Neural cell (in vitro differentiated cells): Measurements from ENCODE around the gene GPHB5. TPM values are rescaled to one million over a fixed set of nuclear protein-coding genes. Genes with fewer than 3 reads are reported as not detected.

Source experiments
- H2AFZ ChIP-seq: fragments of 200-600, 300-800 bp; sonication (generic), shearing (Covaris generic); 2 replicates; pipeline ENCODE4 v1.6.0; 2014; ENCODE audit warnings: low read depth, mild to moderate bottlenecking, antibody characterized with exemption, low read length, moderate library complexity
- H3F3A ChIP-seq: fragments of 200-600 bp; shearing (Covaris generic); 2 replicates; pipeline ENCODE4 v1.6.1; 2016; ENCODE audit warnings: mild to moderate bottlenecking, moderate library complexity, mixed read lengths, antibody characterized with exemption, low read length; ENCODE audit not compliant: insufficient read depth, poor library complexity, severe bottlenecking
- H3K27ac ChIP-seq: fragments of 200-600, 300-800 bp; sonication (generic), shearing (Covaris generic); 2 replicates; pipeline ENCODE4 v1.5.1; 2014; ENCODE audit warnings: mild to moderate bottlenecking, low read length, moderate library complexity
- H3K27me3 ChIP-seq: fragments of 300-800, 200-600 bp; sonication (generic), shearing (Covaris generic); 2 replicates; pipeline ENCODE4 v1.6.0; 2014; ENCODE audit warnings: mild to moderate bottlenecking, low read depth, low read length, moderate library complexity; ENCODE audit not compliant: insufficient read depth
- H3K36me3 ChIP-seq: fragments of 300-800, 200-600 bp; sonication (generic), shearing (Covaris generic); 2 replicates; pipeline ENCODE4 v1.5.1; 2014; ENCODE audit warnings: mild to moderate bottlenecking, antibody characterized with exemption, low read length, moderate library complexity; ENCODE audit not compliant: insufficient read depth
- H3K4me2 ChIP-seq: fragments of 300-800, 200-600 bp; sonication (generic), shearing (Covaris generic); 2 replicates; pipeline ENCODE4 v1.6.0; 2014; ENCODE audit warnings: mild to moderate bottlenecking, low read length
- H3K4me3 ChIP-seq: fragments of 300-800, 200-600 bp; sonication (generic), shearing (Covaris generic); 2 replicates; pipeline ENCODE4 v1.5.1; 2014; ENCODE audit warnings: mild to moderate bottlenecking, low read length, moderate library complexity
- H3K79me2 ChIP-seq: fragments of 200-600 bp; shearing (Covaris generic); replicated peaks from 2 replicates; pipeline ENCODE4 v1.6.0; 2014; ENCODE audit warnings: mild to moderate bottlenecking, low read length, moderate library complexity; ENCODE audit not compliant: insufficient read depth
- H3K9ac ChIP-seq: fragments of 300-800, 200-600 bp; sonication (generic), shearing (Covaris generic); 2 replicates; pipeline ENCODE4 v1.6.1; 2016; ENCODE audit warnings: mild to moderate bottlenecking, low read length, mixed read lengths
- H3K9me2 ChIP-seq: fragments of 200-600 bp; shearing (Covaris generic); 2 replicates; pipeline ENCODE4 v1.6.1; 2016; ENCODE audit warnings: mild to moderate bottlenecking, low read length, mixed read lengths; ENCODE audit not compliant: insufficient read depth
- H3K9me3 ChIP-seq: fragments of 200-600, 300-800 bp; sonication (generic), shearing (Covaris generic); 2 replicates; pipeline ENCODE4 v1.6.1; 2016; ENCODE audit warnings: mild to moderate bottlenecking, mixed run types, low read length, moderate library complexity, mixed read lengths
- H4K20me1 ChIP-seq: fragments of 200-600 bp; shearing (Covaris generic); 2 replicates; pipeline ENCODE4 v1.6.1; 2016; ENCODE audit warnings: mild to moderate bottlenecking, mixed run types; ENCODE audit not compliant: insufficient read depth
- EP300 ChIP-seq: fragments of 450-650 bp; conservative IDR thresholded peaks from 2 replicates; pipeline ENCODE4 v1.6.1; 2014; ENCODE audit warnings: antibody characterized with exemption, mild to moderate bottlenecking, moderate library complexity; ENCODE audit not compliant: poor library complexity, severe bottlenecking
- EZH2 ChIP-seq: fragments of 200-600, 300-800 bp; shearing (Covaris generic), sonication (generic); IDR thresholded peaks from 2 replicates; pipeline ENCODE4 v1.6.1; 2014; ENCODE audit warnings: antibody characterized with exemption, low read length, borderline replicate concordance, mild to moderate bottlenecking; ENCODE audit not compliant: insufficient read depth, poor library complexity, severe bottlenecking
- MXI1 ChIP-seq: fragments of 450-650 bp; conservative IDR thresholded peaks from 2 replicates; pipeline ENCODE4 v1.6.1; 2014; ENCODE audit warnings: antibody characterized with exemption, mild to moderate bottlenecking; ENCODE audit not compliant: poor library complexity, severe bottlenecking
- POLR2AphosphoS5 ChIP-seq: IDR thresholded peaks from 2 replicates; pipeline ENCODE4 v1.6.1; 2012
- RAD21 ChIP-seq: fragments of 450-650 bp; conservative IDR thresholded peaks from 2 replicates; pipeline ENCODE4 v1.6.1; 2014; ENCODE audit warnings: antibody characterized with exemption, mild to moderate bottlenecking, moderate library complexity
- REST ChIP-seq: IDR thresholded peaks from 2 replicates; pipeline ENCODE4 v1.6.1; 2012; ENCODE audit warnings: borderline replicate concordance
- SMC3 ChIP-seq: fragments of 450-650 bp; conservative IDR thresholded peaks from 2 replicates; pipeline ENCODE4 v1.6.1; 2014; ENCODE audit warnings: antibody characterized with exemption, mild to moderate bottlenecking, moderate library complexity; ENCODE audit not compliant: poor library complexity
- TAF1 ChIP-seq: IDR thresholded peaks from 2 replicates; pipeline ENCODE4 v1.6.1; 2012; ENCODE audit warnings: low read depth
- polyA minus RNA-seq: library from RNA; depleted of rRNA, polyadenylated mRNA; stranded (reverse); fragments of >200 nt; gene quantifications from 2 replicates; pipeline ENCODE4 v1.2.3, GENCODE V29; 2014
- polyA plus RNA-seq: library from polyadenylated mRNA; depleted of rRNA; stranded (reverse); fragments of >200 nt; gene quantifications from 2 replicates; pipeline ENCODE4 v1.2.3, GENCODE V29; 2014
- TF ChIP-seq, protein P1 (sequence below): fragments of 450-650 bp; IDR thresholded peaks from 2 replicates; pipeline ENCODE4 v1.5.1; 2014; ENCODE audit warnings: antibody characterized with exemption, mild to moderate bottlenecking, moderate library complexity; ENCODE audit not compliant: poor library complexity, severe bottlenecking

The GPHB5 gene, protein sequence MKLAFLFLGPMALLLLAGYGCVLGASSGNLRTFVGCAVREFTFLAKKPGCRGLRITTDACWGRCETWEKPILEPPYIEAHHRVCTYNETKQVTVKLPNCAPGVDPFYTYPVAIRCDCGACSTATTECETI
- polyA plus RNA-seq (not detected in 2 replicates), polyA minus RNA-seq (not detected in 2 replicates)

DNA sequence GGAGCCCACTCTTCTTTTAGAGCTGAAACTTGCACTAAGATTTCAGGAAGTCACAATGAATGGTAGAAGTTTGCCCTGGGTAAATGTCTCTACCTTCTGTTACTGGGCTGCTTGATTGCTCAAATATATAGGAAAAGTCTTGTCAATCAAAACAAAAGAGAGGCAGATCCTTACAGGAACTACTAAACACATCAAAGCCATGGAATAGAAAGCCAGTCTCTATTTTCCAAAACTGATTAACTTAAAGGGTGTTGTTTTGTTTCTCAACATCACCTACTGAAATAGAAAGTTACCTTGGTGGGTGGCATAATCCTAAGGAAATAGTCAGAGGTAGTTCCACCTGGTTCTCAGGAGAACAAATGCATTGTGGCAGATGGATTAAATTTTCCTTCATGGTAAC, at the start of gene GPHB5:
Gene GPHB5, minus strand, starts transcription at position 101 of the 400 bp plus-strand sequence. CDS start 1,086 bp downstream, outside the sequence.
- H3K4me3 ChIP-seq = no peak within 1 kb of the TSS
- H3K27me3 ChIP-seq = no peaks in the 10 kb centered on the region
- H3K9ac ChIP-seq = no peak within 1 kb of the TSS

DNA sequence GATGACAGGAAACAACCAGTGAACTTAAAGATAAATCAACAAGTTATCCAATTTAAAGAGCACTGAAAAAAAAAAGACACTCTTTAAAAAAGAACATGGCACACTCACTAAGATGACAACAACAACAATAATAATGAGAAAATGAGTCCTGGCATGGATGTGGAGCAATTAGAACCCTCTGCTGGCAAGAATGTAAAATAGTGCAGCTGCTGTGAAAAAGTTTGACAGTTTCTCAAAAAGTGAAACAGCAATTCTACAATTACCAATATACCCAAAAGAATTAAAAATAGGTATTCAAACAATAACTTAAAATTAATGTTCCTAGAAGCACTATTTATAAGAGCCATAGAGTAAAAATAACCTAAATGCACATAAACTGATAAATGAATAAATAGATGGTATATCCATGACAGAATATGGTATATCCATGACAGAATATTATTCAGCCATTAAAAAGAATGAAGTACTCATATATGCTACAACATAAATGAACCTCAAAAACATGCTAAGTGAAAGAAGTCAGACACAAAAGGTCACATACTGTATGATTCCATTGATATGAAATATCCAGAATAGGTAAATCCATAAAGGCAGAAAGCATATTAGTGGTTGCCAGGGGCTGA, 49.1 kb upstream of the GPHB5 start:
- H3K27ac ChIP-seq = no peak overlapping the region
- no peak overlapping the region for H3K9ac ChIP-seq
- no peak overlapping the region for H2AFZ ChIP-seq
- H3K27me3 ChIP-seq = no peaks in the 10 kb centered on the region
- no peaks in the 10 kb centered on the region for H3K36me3 ChIP-seq
- H3K9me3 ChIP-seq = no peaks in the 10 kb centered on the region
- H3K79me2 ChIP-seq = no peaks in the 10 kb centered on the region
- no peak overlapping the region for H3K4me3 ChIP-seq
- no peaks in the 10 kb centered on the region for H3K9me2 ChIP-seq
- H3K4me2 ChIP-seq = no peak overlapping the region
- H4K20me1 ChIP-seq = no peaks in the 10 kb centered on the region
- H3F3A ChIP-seq = no peaks in the 10 kb centered on the region
- TF ChIP-seq RAD21 = no peak
- TF ChIP-seq REST = no peak
- TF ChIP-seq SMC3 = no peak
- TF ChIP-seq EP300 = no peak
- no peak for TF ChIP-seq MXI1
- no peak for TF ChIP-seq EZH2

More for the DNA sequence above, at the start of gene GPHB5:
- Histone ChIP-seq H3K36me3 (no peaks in the 10 kb centered on the region), H3K4me2 (no peak within 1 kb of the TSS), H3K79me2 (no peaks in the 10 kb centered on the region), H3K27ac (no peak within 1 kb of the TSS), H3F3A (no peaks in the 10 kb centered on the region), H3K9me2 (peaks cover 3% of the 10 kb centered on the region), H2AFZ (no peak within 1 kb of the TSS), H4K20me1 (no peaks in the 10 kb centered on the region), H3K9me3 (no peaks in the 10 kb centered on the region)
- TF ChIP-seq EP300 (no peak), MXI1 (no peak), POLR2AphosphoS5 (no peak), REST (no peak), SMC3 (no peak), EZH2 (no peak), TAF1 (no peak), RAD21 (no peak)
- TF ChIP-seq, protein P1, sequence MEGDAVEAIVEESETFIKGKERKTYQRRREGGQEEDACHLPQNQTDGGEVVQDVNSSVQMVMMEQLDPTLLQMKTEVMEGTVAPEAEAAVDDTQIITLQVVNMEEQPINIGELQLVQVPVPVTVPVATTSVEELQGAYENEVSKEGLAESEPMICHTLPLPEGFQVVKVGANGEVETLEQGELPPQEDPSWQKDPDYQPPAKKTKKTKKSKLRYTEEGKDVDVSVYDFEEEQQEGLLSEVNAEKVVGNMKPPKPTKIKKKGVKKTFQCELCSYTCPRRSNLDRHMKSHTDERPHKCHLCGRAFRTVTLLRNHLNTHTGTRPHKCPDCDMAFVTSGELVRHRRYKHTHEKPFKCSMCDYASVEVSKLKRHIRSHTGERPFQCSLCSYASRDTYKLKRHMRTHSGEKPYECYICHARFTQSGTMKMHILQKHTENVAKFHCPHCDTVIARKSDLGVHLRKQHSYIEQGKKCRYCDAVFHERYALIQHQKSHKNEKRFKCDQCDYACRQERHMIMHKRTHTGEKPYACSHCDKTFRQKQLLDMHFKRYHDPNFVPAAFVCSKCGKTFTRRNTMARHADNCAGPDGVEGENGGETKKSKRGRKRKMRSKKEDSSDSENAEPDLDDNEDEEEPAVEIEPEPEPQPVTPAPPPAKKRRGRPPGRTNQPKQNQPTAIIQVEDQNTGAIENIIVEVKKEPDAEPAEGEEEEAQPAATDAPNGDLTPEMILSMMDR = no peak
